Suprapubic skin (tissue), 4 donors: ENCODE measurements around the gene ARPC4.

Experiments
- POLR2A ChIP-seq, 2 donors: fragments of 450-650 bp; IDR thresholded peaks; one replicate each; pipeline ENCODE4 v1.6.1; 2017; ENCODE audit warnings: antibody characterized with exemption in 2 of 2, mild to moderate bottlenecking in 2 of 2, moderate library complexity in 2 of 2
- POLR2AphosphoS5 ChIP-seq, 3 donors: sonication (generic); formaldehyde crosslinking; IDR thresholded peaks; one replicate each; pipeline ENCODE4 v1.6.1; 2017; ENCODE audit warnings: antibody characterized with exemption in 3 of 3
- TF ChIP-seq, protein P1 (sequence below), 2 donors: fragments of 200-600 bp in 1 of 2; fragments of 450-650 bp in 1 of 2; sonication (generic) in 1 of 2; IDR thresholded peaks; one replicate each; pipeline ENCODE4 v1.5.1; 2016 to 2019; ENCODE audit warnings: antibody characterized with exemption in 2 of 2, mild to moderate bottlenecking in 1 of 2, moderate library complexity in 1 of 2

DNA sequence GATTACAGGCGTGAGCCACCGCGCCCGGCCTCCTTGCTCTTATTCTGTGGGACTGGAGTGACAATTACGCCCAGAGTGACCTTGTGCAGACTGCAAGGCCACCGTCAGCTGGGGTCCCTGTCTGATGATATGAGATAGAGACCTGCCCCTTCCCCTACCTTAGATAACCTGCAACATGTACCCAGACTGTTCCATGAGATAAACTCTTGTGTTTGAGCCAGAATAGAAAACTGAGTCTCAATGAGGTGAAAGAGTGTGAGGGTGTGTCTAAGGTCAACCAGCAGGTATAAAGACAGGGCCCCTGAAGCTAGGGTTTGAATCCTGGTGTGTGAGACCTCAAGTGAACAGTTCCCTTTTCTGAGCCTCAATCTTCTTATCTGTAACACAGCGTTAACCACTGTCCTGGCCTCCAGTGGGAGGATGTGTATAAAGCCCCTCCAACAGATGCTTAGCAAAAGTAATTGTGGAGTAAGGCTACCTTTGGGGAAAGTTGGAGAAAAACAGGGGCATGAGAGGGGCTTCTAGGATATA lies 6.6 kb upstream of the ARPC4 start:
- TF ChIP-seq, protein P1, sequence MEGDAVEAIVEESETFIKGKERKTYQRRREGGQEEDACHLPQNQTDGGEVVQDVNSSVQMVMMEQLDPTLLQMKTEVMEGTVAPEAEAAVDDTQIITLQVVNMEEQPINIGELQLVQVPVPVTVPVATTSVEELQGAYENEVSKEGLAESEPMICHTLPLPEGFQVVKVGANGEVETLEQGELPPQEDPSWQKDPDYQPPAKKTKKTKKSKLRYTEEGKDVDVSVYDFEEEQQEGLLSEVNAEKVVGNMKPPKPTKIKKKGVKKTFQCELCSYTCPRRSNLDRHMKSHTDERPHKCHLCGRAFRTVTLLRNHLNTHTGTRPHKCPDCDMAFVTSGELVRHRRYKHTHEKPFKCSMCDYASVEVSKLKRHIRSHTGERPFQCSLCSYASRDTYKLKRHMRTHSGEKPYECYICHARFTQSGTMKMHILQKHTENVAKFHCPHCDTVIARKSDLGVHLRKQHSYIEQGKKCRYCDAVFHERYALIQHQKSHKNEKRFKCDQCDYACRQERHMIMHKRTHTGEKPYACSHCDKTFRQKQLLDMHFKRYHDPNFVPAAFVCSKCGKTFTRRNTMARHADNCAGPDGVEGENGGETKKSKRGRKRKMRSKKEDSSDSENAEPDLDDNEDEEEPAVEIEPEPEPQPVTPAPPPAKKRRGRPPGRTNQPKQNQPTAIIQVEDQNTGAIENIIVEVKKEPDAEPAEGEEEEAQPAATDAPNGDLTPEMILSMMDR (IDR thresholded peaks at IDR 0.05) = no peak
- TF ChIP-seq POLR2A (IDR thresholded peaks at IDR 0.05) (no peak), POLR2AphosphoS5 (IDR thresholded peaks at IDR 0.05) (no peak)
